GM23338 (cell line): ENCODE measurements around the gene ANKRD37. TPM values are rescaled to one million over a fixed set of nuclear protein-coding genes. Genes with fewer than 3 reads are reported as not detected.

Source experiments
- ATAC-seq: fragments of 200-7000 bp; cut with Tn5 transposase; 3 replicates; pipeline ENCODE4 v1.9.1; 2020
- DNase-seq: peaks from one replicate; pipeline ENCODE4 v3.0.0-alpha.2; 2015; ENCODE audit warnings: low spot score
- H2AFZ ChIP-seq: fragments of 200-600 bp; sonication (generic); 2 replicates; pipeline ENCODE4 v1.8.0; 2016; ENCODE audit warnings: antibody characterized with exemption, mild to moderate bottlenecking, moderate library complexity
- H3F3A ChIP-seq: fragments of 200-600 bp; sonication (generic); replicated peaks from 2 replicates; pipeline ENCODE4 v1.8.0; 2017; ENCODE audit warnings: antibody characterized with exemption, mixed run types, low read depth
- H3K27ac ChIP-seq: fragments of 200-600 bp; sonication (generic); 2 replicates; pipeline ENCODE4 v1.6.1; 2016; ENCODE audit warnings: low read depth
- H3K27me3 ChIP-seq: fragments of 200-600 bp; sonication (generic); 2 replicates; pipeline ENCODE4 v1.8.0; 2016; ENCODE audit warnings: mild to moderate bottlenecking, mixed run types, moderate library complexity; ENCODE audit not compliant: insufficient read depth
- H3K36me3 ChIP-seq: fragments of 200-600 bp; sonication (generic); 2 replicates; pipeline ENCODE4 v1.8.0; 2016; ENCODE audit warnings: mild to moderate bottlenecking; ENCODE audit not compliant: insufficient read depth
- H3K4me1 ChIP-seq: fragments of 200-600 bp; sonication (generic); 2 replicates; pipeline ENCODE4 v1.8.0; 2016; ENCODE audit warnings: mild to moderate bottlenecking, moderate library complexity; ENCODE audit not compliant: insufficient read depth
- H3K4me2 ChIP-seq: fragments of 200-600 bp; sonication (generic); 2 replicates; pipeline ENCODE4 v1.7.1; 2017; ENCODE audit warnings: mixed run types
- H3K4me3 ChIP-seq: fragments of 200-600 bp; sonication (generic); 2 replicates; pipeline ENCODE4 v1.6.1; 2016; ENCODE audit warnings: mixed run types
- H3K79me2 ChIP-seq: fragments of 200-600 bp; sonication (generic); replicated peaks from 2 replicates; pipeline ENCODE4 v1.8.0; 2017; ENCODE audit warnings: mild to moderate bottlenecking; ENCODE audit not compliant: insufficient read depth
- H3K9me2 ChIP-seq: fragments of 200-600 bp; sonication (generic); 2 replicates; pipeline ENCODE4 v1.8.0; 2017; ENCODE audit not compliant: insufficient read depth
- H4K20me1 ChIP-seq: fragments of 200-600 bp; sonication (generic); replicated peaks from 2 replicates; pipeline ENCODE4 v1.8.0; 2017; ENCODE audit warnings: mild to moderate bottlenecking; ENCODE audit not compliant: insufficient read depth
- H3K27ac Mint-ChIP-seq: 2 replicates; pipeline ENCODE4 v1.8.0; 2020; ENCODE audit warnings: inconsistent platforms, mild to moderate bottlenecking, moderate library complexity, mixed read lengths
- H3K27me3 Mint-ChIP-seq: 3 replicates; pipeline ENCODE4 v1.8.0; 2022; ENCODE audit warnings: low read depth, mild to moderate bottlenecking, moderate library complexity, mixed read lengths, inconsistent platforms; ENCODE audit not compliant: insufficient read depth, poor library complexity
- H3K36me3 Mint-ChIP-seq: 3 replicates; pipeline ENCODE4 v1.8.0; 2021; ENCODE audit warnings: low read depth, mild to moderate bottlenecking, inconsistent platforms, moderate library complexity, mixed read lengths
- H3K4me1 Mint-ChIP-seq: 3 replicates; pipeline ENCODE4 v1.8.0; 2020; ENCODE audit warnings: mild to moderate bottlenecking, inconsistent platforms, mixed read lengths
- H3K4me3 Mint-ChIP-seq: 3 replicates; pipeline ENCODE4 v1.8.0; 2021; ENCODE audit warnings: moderate library complexity, mild to moderate bottlenecking, inconsistent platforms, mixed read lengths
- H3K9me3 Mint-ChIP-seq: 3 replicates; pipeline ENCODE4 v1.8.0; 2020; ENCODE audit warnings: moderate library complexity, mild to moderate bottlenecking, inconsistent platforms, mixed read lengths
- ETS1 ChIP-seq: IDR thresholded peaks from 2 replicates; pipeline ENCODE4 v1.6.1; 2016; ENCODE audit warnings: antibody characterized with exemption
- EZH2 ChIP-seq: fragments of 200-600 bp; sonication (generic); IDR thresholded peaks from one replicate; pipeline ENCODE4 v1.8.0; 2017; ENCODE audit warnings: antibody characterized with exemption, mild to moderate bottlenecking, low read depth; ENCODE audit not compliant: unreplicated experiment
- NANOG ChIP-seq: IDR thresholded peaks from 2 replicates; pipeline ENCODE4 v1.6.1; 2016; ENCODE audit warnings: antibody characterized with exemption, borderline replicate concordance
- STAT1 ChIP-seq: IDR thresholded peaks from one replicate; pipeline ENCODE4 v1.6.1; 2016; ENCODE audit warnings: antibody characterized with exemption; ENCODE audit not compliant: unreplicated experiment
- ZNF114 ChIP-seq: fragments of 250-450 bp; sonication (Bioruptor Pico); IDR thresholded peaks from 2 replicates; pipeline ENCODE4 v1.5.0; 2020; ENCODE audit warnings: mild to moderate bottlenecking, moderate library complexity
- ZNF462 ChIP-seq: fragments of 250-450 bp; sonication (Bioruptor Pico); IDR thresholded peaks from 2 replicates; pipeline ENCODE4 v1.5.0; 2020; ENCODE audit warnings: mild to moderate bottlenecking, moderate library complexity
- polyA plus RNA-seq: library from polyadenylated mRNA; unstranded; fragments of >200 nt; fragmentation: Nextera tagmentation; extraction: Ambion mirVana; gene quantifications from 2 replicates; pipeline ENCODE4 v1.2.1, GENCODE V29; 2016
- total RNA-seq: library from RNA; depleted of rRNA; stranded (reverse); fragments of >200 nt; shearing (Covaris generic); gene quantifications from 2 replicates; pipeline ENCODE4 v1.2.3, GENCODE V29; 2014
- TF ChIP-seq, protein P1 (sequence below): IDR thresholded peaks from one replicate; pipeline ENCODE4 v1.6.1; 2018; ENCODE audit warnings: antibody characterized with exemption; ENCODE audit not compliant: unreplicated experiment

Gene ANKRD37
- total and polyA plus RNA-seq, 2 experiments from 2014 or later, result 1.8 to 4.9 TPM

- no peak for TF ChIP-seq ZNF462 (CRISPR knock-in tag)
- TF ChIP-seq EZH2, result no peak
Measured at GRCh38 chr4:185382754-185383153, 13.9 kb upstream of the ANKRD37 start (continued).

DNA sequence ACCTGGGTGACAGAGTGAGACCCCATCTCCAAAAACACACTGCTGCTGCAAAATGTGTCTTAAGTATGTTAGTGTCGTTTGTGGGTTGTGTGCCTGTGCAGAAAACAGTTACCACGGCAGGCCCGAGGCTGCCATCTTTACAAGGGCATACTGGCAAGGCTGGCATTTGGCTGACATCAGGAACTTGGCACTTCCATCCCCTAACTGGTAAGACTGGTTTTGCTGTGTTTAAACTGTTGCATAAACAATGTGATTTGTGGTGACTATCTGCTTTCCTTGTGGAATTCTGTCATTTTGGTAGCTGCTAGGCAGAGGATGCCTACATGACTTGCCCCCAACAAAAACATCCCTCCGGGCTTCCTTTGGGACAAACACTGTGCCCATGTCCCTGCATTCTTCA lies 13.2 kb upstream of the ANKRD37 start:
- TF ChIP-seq NANOG (no peak), STAT1 (no peak), ZNF114 (CRISPR knock-in tag) (no peak), ETS1 (no peak)
- TF ChIP-seq, protein P1, sequence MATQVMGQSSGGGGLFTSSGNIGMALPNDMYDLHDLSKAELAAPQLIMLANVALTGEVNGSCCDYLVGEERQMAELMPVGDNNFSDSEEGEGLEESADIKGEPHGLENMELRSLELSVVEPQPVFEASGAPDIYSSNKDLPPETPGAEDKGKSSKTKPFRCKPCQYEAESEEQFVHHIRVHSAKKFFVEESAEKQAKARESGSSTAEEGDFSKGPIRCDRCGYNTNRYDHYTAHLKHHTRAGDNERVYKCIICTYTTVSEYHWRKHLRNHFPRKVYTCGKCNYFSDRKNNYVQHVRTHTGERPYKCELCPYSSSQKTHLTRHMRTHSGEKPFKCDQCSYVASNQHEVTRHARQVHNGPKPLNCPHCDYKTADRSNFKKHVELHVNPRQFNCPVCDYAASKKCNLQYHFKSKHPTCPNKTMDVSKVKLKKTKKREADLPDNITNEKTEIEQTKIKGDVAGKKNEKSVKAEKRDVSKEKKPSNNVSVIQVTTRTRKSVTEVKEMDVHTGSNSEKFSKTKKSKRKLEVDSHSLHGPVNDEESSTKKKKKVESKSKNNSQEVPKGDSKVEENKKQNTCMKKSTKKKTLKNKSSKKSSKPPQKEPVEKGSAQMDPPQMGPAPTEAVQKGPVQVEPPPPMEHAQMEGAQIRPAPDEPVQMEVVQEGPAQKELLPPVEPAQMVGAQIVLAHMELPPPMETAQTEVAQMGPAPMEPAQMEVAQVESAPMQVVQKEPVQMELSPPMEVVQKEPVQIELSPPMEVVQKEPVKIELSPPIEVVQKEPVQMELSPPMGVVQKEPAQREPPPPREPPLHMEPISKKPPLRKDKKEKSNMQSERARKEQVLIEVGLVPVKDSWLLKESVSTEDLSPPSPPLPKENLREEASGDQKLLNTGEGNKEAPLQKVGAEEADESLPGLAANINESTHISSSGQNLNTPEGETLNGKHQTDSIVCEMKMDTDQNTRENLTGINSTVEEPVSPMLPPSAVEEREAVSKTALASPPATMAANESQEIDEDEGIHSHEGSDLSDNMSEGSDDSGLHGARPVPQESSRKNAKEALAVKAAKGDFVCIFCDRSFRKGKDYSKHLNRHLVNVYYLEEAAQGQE, result no peak
- Mint-ChIP-seq H3K27me3 (peaks cover 4% of the 10 kb centered on the region), H3K27ac (no peak overlapping the region), H3K9me3 (peaks cover 9% of the 10 kb centered on the region; the same call in 2 of the 3 replicates), H3K36me3 (peaks cover 10% of the 10 kb centered on the region), H3K4me1 (0 out of 3 replicates have a peak, but pooled peaks cover 2% of the 10 kb centered on the region), H3K4me3 (no peak overlapping the region)
- no peaks in the 10 kb centered on the region for H3F3A ChIP-seq
- no peak overlapping the region for H3K4me3 ChIP-seq
- H3K27me3 ChIP-seq, result no peaks in the 10 kb centered on the region
- H4K20me1 ChIP-seq, result no peaks in the 10 kb centered on the region
- H2AFZ ChIP-seq, result no peak overlapping the region
- DNase-seq (no peak), ATAC-seq (no peak)
- H3K36me3 ChIP-seq, result no peaks in the 10 kb centered on the region
- H3K27ac ChIP-seq, result no peak overlapping the region
- H3K79me2 ChIP-seq, result no peaks in the 10 kb centered on the region
- no peaks in the 10 kb centered on the region for H3K4me1 ChIP-seq
- no peak overlapping the region for H3K4me2 ChIP-seq
- no peaks in the 10 kb centered on the region for H3K9me2 ChIP-seq
